Large intestine (tissue), 3 donors: ENCODE results near the gene BCL2L12. TPM values are rescaled to one million over a fixed set of nuclear protein-coding genes. Genes with fewer than 3 reads are reported as not detected.

Experiments used
- DNase-seq, 2 donors: peaks; one replicate each; pipeline versions ENCODE4 v3.0.0 to v3.0.0-alpha.2; 2013
- H3K27ac ChIP-seq: one replicate; pipeline ENCODE4 v1.5.1; 2013; ENCODE audit warnings: low read length
- H3K27me3 ChIP-seq: 2 replicates; pipeline ENCODE4 v1.6.1; 2013; ENCODE audit warnings: low read length; ENCODE audit not compliant: control insufficient read depth, insufficient read depth
- H3K36me3 ChIP-seq: 2 replicates; pipeline ENCODE4 v1.6.1; 2013; ENCODE audit warnings: low read length; ENCODE audit not compliant: control insufficient read depth, insufficient read depth
- H3K4me1 ChIP-seq: one replicate; pipeline ENCODE4 v1.6.1; 2013; ENCODE audit warnings: low read length; ENCODE audit not compliant: control insufficient read depth, insufficient read depth
- H3K4me3 ChIP-seq: one replicate; pipeline ENCODE4 v1.5.1; 2013; ENCODE audit warnings: low read length
- H3K9me3 ChIP-seq: one replicate; pipeline ENCODE4 v1.6.1; 2013; ENCODE audit warnings: mild to moderate bottlenecking, low read depth, low read length, moderate library complexity; ENCODE audit not compliant: control insufficient read depth
- WGBS: methylation state at CpG from one replicate; pipeline ENCODE4 v1.1.5; 2013; ENCODE audit warnings: low lambda C conversion rate; ENCODE audit not compliant: insufficient coverage; 5-methylcytosine and 5-hydroxymethylcytosine counted together
- polyA plus RNA-seq: library from polyadenylated mRNA; unstranded; fragments of 120-200 nt; gene quantifications from one replicate; pipeline ENCODE4 v1.2.1, GENCODE V29; 2013

Gene BCL2L12
- polyA plus RNA-seq, 1 donor = 22.4 TPM

GRCh38 chr19:49641688-49642491, 23.8 kb upstream of the BCL2L12 start, which contains the start of gene SCAF1:
TSS of gene SCAF1 (plus strand) at chr19:49642209. CDS start at chr19:49645027, 2,818 bp downstream.
- Histone ChIP-seq H3K36me3 (peaks cover 24% of the 10 kb centered on the region), H3K4me3 (peak within 1 kb of the TSS; percentile 98), H3K4me1 (peaks cover 31% of the 10 kb centered on the region), H3K27me3 (no peaks in the 10 kb centered on the region), H3K9me3 (no peaks in the 10 kb centered on the region), H3K27ac (peak within 1 kb of the TSS; percentile 100)
- WGBS = no CpG with 5 or more reads among the region's 87 CpGs
- peak; percentile 100 for DNase-seq

- Histone ChIP-seq H3K9me3 (no peaks in the 10 kb centered on the region), H3K4me1 (peaks cover 31% of the 10 kb centered on the region), H3K4me3 (peak overlapping the region; percentile 98), H3K27me3 (no peaks in the 10 kb centered on the region), H3K27ac (peak overlapping the region; percentile 87), H3K36me3 (peaks cover 31% of the 10 kb centered on the region)
- no CpG with 5 or more reads among the region's 5 CpGs for WGBS
- no peak for DNase-seq
Measured at GRCh38 chr19:49642492-49643035, 23.2 kb upstream of the BCL2L12 start.

GRCh38 chr19:49643466-49643865, 22.3 kb upstream of the BCL2L12 start:
- Histone ChIP-seq H3K27ac (no peak overlapping the region), H3K4me3 (no peak overlapping the region), H3K4me1 (peaks cover 27% of the 10 kb centered on the region), H3K36me3 (peaks cover 37% of the 10 kb centered on the region), H3K9me3 (no peaks in the 10 kb centered on the region), H3K27me3 (no peaks in the 10 kb centered on the region)
- WGBS = no CpG with 5 or more reads among the region's 2 CpGs
- no peak for DNase-seq

GRCh38 chr19:49645592-49645991, 20.1 kb upstream of the BCL2L12 start:
- Histone ChIP-seq H3K4me1 (peaks cover 15% of the 10 kb centered on the region), H3K4me3 (no peak overlapping the region), H3K27ac (no peak overlapping the region), H3K9me3 (no peaks in the 10 kb centered on the region), H3K27me3 (no peaks in the 10 kb centered on the region), H3K36me3 (peaks cover 53% of the 10 kb centered on the region)
- no CpG with 5 or more reads among the region's 11 CpGs for WGBS
- no peak for DNase-seq

GRCh38 chr19:49645995-49646394, 19.7 kb upstream of the BCL2L12 start:
- H3K27ac ChIP-seq = no peak overlapping the region
- DNase-seq = no peak
- no peaks in the 10 kb centered on the region for H3K9me3 ChIP-seq
- H3K36me3 ChIP-seq = peaks cover 55% of the 10 kb centered on the region
- WGBS = no CpG with 5 or more reads among the region's 13 CpGs
- no peaks in the 10 kb centered on the region for H3K27me3 ChIP-seq
- peaks cover 12% of the 10 kb centered on the region for H3K4me1 ChIP-seq
- no peak overlapping the region for H3K4me3 ChIP-seq

GRCh38 chr19:49646586-49646985, 19.1 kb upstream of the BCL2L12 start:
- H3K36me3 ChIP-seq = peaks cover 58% of the 10 kb centered on the region
- H3K27ac ChIP-seq = no peak overlapping the region
- H3K27me3 ChIP-seq = no peaks in the 10 kb centered on the region
- 90% methylated on average over 2 of the region's 17 CpGs for WGBS
- no peak for DNase-seq
- H3K9me3 ChIP-seq = no peaks in the 10 kb centered on the region
- H3K4me3 ChIP-seq = no peak overlapping the region
- H3K4me1 ChIP-seq = peaks cover 6% of the 10 kb centered on the region

- Histone ChIP-seq H3K27me3 (no peaks in the 10 kb centered on the region), H3K9me3 (peaks cover 4% of the 10 kb centered on the region), H3K4me3 (no peak overlapping the region), H3K4me1 (no peaks in the 10 kb centered on the region), H3K27ac (no peak overlapping the region), H3K36me3 (peaks cover 79% of the 10 kb centered on the region)
- WGBS = no CpG with 5 or more reads among the region's 72 CpGs
- DNase-seq = no peak
Measured at GRCh38 chr19:49651029-49651819, 14.5 kb upstream of the BCL2L12 start.

- Histone ChIP-seq H3K36me3 (peaks cover 79% of the 10 kb centered on the region), H3K9me3 (peaks cover 4% of the 10 kb centered on the region)
Measured at GRCh38 chr19:49651820-49652550, 13.7 kb upstream of the BCL2L12 start.

GRCh38 chr19:49652551-49653465, 12.9 kb upstream of the BCL2L12 start:
- Histone ChIP-seq H3K27ac (no peak overlapping the region), H3K27me3 (no peaks in the 10 kb centered on the region), H3K4me1 (no peaks in the 10 kb centered on the region), H3K36me3 (peaks cover 77% of the 10 kb centered on the region), H3K9me3 (peaks cover 4% of the 10 kb centered on the region), H3K4me3 (no peak overlapping the region)
- DNase-seq = no peak
- no CpG with 5 or more reads among the region's 58 CpGs for WGBS

More at GRCh38 chr19:49651820-49652550, 13.7 kb upstream of the BCL2L12 start:
- Histone ChIP-seq H3K27ac (no peak overlapping the region), H3K4me3 (no peak overlapping the region), H3K27me3 (no peaks in the 10 kb centered on the region), H3K4me1 (no peaks in the 10 kb centered on the region)
- 100% methylated on average over 5 of the region's 110 CpGs for WGBS
- DNase-seq = no peak
